GM18951 (cell line): ENCODE data around the gene MRPS23.

ENCODE experiments used
- POLR2A ChIP-seq: IDR thresholded peaks from 4 replicates; pipeline ENCODE4 v1.6.1; 2011; ENCODE audit warnings: mild to moderate bottlenecking; ENCODE audit not compliant: insufficient read length, insufficient read depth; ENCODE audit errors: extremely low read depth
- in situ Hi-C: fragments of 300-500 bp; cut with MboI; formaldehyde crosslinking; loops from one replicate; pipeline ENCODE4 v1.12.0; 2022; ENCODE audit warnings: low sequenced_read_pairs, mixed read lengths, inconsistent platforms; ENCODE audit not compliant: unreplicated experiment

Gene MRPS23

DNA sequence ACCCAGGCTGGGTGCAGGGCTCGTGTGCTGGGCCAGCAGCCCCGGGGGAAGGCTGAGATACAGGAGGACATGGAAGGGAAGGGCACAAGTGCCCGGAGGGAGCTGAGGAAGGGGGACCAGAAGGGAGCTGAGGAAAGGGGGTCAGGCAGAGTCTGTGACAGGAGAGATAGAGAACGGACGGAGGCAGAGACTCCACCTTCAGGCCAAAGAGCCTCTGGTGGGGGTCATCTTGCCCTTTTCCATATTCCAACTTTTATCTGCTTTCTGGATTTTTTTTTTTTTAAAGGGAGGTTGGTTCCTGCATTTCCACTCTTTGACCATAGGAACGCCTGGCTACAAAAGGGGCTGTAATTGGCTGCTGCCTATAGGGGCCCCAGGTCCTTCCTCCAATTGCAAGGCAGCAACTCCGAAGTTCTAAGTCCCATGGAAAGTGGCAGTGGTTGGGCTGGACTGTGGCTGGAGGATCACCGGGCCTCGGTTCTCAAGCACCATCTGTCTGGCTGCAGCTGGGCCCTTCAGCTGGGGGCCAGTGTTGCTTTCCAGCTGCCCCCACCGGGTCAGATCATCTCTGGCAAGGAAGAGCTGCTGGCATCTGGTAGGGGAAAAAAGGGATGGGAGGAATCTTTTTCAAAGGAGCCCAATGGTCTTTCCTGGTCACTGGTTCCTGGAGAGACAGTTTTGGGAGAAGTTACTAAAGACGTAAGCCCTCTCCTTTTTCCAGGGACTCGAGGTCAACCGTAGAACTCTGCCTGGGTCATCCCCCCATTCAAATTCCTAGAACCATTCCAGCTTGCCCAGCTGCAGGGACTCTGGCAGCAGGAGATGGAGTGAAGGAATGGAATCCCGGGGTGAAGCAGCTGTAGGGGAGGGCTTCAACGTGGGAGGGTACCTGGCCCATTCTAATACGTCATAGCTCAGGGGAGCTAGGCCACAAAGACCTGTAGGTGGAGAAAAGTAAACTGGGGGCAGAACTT is 13.1 kb upstream of the MRPS23 start:
- in situ Hi-C loops = no loop called here
- TF ChIP-seq POLR2A = no peak

DNA sequence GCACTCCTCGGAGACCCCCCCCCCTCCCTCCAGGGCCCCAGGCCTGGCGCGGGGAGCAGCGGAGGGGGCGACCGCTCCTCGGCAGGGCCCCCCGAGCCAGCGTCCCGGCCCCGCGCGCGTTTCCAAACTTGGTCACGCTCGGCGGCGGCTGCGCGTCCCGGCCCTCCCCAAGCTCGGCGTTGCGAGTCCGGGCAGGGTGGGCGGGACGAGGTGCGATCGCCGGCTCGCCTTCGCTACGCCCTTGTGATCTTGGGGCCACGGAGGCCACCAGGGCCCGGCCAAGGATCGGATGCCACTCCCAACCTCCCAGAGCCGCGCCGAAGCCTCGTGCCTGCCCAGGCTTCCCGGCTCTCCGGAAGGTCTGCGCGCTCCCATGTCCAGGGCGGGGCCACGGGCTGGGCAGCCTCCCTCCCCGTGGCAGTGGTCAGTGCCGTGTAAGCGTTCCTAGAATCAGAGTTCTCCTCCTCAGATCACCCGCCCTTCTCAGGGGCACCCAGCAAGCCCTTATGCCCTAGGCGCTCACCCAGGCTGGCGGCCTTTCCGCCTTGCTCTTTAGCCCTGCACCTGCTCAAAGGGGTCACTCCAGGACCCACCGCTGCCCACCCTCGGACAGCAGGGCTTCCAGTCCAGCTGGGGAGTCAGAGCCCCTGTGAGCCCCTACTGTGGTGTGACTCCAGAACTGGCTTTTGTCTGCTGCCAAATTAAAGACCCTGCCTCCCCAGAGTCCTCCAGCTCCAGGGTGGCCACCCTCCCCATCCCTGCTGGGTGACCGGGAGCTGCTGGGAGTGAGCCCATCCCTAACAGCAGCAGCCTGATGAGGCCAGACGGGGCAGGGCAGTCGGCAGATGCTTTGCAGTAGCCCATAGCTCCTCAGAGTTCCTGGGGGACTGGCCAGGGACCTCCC is 12.2 kb upstream of the MRPS23 start:
- in situ Hi-C loops = no loop called here
- TF ChIP-seq POLR2A = no peak

DNA sequence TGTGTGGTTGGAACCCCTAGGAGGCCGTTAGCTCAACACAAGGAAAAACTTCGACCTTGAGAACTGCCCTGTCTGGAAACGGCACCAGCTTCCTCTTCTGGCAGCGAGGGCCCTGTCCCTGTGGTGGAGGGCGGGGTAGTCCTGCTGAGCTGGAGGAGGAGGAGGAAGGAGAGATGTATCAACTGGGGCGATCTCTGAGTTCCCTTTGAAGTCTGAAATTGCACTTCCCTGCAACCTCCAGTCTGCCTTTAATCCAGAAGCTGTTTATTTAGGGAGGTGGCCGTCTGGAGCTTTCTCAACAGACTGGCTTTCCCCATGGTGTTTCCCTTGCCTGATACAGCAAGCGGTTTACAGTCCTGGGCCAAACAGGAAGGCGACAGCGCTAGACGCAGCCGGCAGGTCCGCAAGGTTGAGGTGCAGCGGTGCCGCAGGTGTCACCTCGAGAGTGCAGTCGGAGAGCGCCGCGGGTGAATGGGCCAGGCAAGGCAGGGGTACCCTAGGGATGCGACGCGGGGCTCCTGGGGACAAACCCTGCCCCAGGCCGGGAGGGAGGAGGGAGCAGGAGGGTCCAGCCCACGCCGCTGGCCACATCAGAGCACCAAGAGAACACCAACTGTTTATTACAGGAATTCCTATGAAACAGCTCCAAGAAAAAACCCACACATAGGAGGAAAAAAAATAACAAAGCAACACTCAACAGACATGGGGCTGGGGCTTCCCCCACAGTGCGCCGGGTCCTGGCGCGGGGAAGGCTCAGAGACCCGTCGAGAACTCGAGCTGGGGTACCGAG is 11.4 kb upstream of the MRPS23 start:
- TF ChIP-seq POLR2A = no peak
- in situ Hi-C loops = no loop called here

DNA sequence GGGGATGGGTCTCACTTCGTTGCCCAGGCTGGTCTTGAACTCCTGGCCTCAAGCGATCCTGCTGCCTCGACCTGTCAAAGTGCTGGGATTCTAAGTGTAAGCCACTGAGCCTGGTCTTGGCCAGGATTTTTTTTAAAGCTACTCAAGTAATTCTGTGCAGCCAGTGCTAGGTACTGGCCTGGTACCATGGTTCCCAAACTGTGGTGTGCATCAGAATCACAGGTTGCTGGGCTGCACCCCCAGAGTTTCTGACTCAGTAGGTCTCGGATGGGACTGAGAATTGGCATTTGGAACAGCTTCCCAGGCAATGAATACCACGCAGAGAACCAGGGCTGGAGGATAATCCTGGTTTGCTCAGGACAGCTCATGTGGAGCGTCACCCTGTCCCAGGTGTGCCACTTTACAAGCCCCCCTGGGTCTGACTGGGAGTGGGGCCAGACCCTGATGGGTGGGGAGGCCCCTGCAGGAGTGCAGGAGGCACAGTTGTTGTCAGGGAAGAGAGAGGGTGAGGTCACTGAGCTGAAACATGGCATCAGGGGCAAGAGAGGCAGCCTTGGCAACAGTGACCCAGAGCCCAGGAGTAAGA is 10.7 kb upstream of the MRPS23 start:
- in situ Hi-C loops = no loop called here
- no peak for TF ChIP-seq POLR2A

DNA sequence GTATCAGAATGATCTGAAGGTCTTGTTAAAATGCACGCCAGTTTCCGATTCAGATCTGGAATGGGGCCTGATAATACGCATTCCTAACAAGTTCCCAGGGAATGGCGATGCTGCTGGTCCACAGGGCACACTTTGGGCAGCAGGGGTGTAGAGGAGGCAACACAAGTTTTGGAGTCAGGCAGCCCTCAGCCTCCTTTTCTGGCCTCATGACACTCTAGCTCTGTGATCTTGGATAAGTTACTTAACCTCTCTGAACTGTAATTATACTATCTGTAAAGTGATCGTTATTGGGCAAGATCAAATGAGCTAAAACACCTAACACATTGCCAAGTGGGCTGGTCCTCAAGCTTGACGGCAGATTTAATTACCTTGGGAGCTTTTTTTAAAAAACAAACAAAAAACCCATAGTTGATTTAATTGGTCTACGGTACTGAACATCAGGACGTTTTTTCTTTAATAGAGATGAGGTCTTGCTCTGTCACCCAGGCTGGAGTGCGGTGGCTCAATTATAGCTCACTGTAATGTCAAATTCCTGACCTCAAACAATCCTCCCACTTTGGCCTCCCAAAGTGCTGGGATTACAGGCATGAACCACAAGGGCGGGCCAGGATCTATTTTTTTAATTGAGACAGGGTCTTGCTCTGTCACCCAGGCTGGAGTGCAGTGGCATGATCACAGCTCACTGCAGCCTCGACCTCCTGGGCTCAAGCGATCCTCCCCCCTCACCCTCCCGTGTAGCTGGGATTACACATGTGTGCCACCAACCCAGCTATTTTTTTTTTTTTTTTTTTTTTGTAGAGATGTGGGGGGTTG is 10.0 kb upstream of the MRPS23 start:
- in situ Hi-C loops = loop anchor here (5.0 to 10.0 kb wide), 2 partner anchors 137 to 255 kb away; no protein-coding TSS in a partner anchor
- no peak for TF ChIP-seq POLR2A

DNA sequence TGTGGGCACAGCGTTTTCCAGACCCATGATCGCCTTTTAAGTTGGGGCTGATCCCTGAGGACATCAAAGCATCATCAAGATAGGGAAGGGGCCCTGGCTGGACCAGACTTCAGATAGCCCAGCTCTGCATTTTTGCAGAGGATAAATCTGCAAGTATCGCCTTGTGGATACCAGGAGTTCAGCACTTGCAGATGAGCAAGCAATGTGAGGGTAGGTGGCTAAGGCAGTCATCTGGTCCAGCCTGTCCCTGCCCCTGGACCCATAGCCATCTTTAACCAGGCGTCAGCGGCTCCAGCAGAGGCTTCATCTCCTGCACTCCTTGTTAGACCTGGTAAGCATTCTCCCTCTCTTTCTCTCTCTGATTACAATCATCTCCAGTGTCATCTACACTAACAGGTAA is 9.0 kb upstream of the MRPS23 start:
- TF ChIP-seq POLR2A = no peak
- in situ Hi-C loops = loop anchor here (5.0 to 10.0 kb wide), 2 partner anchors 138 to 256 kb away; no protein-coding TSS in a partner anchor

DNA sequence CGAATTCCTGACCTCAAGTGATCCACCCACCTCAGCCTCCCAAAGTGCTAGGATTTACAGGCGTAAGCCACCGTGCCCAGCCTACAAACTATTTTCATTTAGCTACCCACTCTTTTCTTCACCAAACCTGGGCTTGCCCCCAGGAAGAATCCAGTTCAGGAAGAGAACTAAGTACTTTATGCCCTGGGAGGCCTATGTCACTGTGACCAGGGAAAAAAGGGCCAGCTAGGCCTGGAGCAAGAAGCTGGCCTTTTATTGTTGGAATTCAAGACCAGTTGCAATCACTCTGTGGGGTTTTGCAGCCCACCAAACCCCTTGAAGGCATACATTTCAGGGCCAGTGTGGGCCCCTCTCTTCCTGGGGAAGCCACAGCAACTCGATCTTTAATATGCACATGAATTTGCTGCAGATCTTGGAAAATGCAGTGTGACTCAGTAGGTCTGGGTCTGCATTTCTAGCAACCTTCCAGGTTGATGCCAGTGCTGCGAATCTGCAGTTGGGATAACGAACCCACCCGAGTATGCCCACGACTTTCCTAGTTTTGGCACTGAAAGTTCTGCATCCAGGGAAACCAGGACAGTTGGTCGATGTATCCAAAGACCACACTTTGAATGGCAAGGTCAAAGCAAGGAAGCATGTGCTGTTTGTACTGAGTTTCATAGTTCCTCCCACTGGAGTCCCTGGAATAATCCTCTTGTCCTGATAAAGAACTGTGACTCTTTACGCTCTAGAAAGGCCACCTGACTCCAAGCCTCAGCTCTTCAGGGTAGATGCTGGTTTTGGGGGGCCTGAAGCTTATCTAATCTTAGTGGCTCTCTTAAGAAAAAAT is 7.2 kb upstream of the MRPS23 start:
- no peak for TF ChIP-seq POLR2A
- in situ Hi-C loops = loop anchor here (5.0 to 10.0 kb wide), 2 partner anchors 140 to 258 kb away; no protein-coding TSS in a partner anchor

DNA sequence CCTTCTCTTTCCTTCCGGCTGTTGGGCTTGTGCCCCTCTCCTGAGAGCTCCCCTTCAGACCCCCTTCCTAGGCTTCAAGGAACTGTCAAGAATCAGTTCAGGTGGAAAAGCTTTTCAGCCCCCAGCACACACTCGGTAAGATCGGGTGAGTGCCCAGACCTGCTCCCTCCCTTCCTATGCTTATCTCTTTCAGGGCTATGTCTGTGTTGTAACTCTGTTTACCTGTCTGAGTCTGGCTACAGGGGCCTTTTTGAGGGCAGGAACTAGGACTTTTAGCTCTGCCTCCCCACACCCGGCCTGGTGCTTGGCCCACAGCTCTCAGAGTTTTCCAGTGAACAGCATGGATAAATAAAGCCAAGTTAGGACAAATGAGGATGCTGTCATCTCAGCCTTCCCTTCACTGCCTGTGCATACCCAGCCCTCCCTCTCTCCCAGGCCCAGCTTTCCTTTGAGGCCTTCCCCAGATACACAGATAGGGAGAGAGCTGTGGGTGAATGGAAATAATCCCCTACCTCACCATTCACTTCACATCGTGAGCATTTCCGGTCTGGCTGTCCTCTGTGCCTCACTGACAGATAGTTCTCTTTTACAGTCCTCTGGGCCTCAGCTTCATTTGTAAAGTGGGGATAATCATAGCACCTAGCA is 5.7 kb upstream of the MRPS23 start:
- in situ Hi-C loops = loop anchor here (5.0 to 10.0 kb wide), 2 partner anchors 142 to 259 kb away; no protein-coding TSS in a partner anchor
- no peak for TF ChIP-seq POLR2A

DNA sequence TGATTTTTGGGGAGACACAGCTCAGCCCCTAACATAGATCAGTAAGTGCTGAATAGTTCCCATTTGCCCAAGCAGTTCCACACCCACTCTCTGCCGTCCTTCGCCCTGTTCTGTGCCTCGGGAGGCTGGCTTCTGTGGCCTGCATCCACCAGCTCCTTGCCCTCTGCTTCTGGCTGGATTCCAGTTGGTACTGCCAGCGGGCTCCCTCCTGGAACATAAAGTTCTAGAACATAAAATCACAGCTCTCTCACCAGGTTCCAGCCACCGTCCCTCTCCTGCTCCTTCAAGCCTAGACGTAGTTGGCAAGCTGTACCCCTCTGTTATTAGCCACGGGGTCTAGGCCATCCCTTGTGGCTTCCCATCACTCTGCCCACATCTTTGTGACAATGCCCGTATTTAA is 3.9 kb upstream of the MRPS23 start:
- no peak for TF ChIP-seq POLR2A
- in situ Hi-C loops = loop anchor here (10.0 kb wide), 1 partner anchor 261 kb away; no protein-coding TSS in a partner anchor

DNA sequence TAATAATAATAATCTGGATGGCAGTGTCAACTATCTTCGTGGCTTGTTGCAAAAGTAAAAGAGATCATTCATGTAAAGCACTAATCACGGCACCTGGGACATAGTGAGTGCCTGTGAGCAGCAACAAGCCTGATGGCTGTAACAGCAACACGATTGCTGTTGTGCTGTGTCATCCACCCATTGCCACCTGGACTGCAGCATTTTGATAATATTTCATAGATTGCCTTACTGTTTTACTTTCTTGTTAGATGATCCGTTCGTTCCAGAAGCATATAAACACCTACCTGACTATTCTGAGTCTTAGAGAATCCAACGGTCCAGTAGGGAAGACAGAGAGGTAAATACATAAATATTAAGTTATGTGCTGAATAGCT is 3.1 kb upstream of the MRPS23 start:
- in situ Hi-C loops = loop anchor here (10.0 kb wide), 1 partner anchor 262 kb away; no protein-coding TSS in a partner anchor
- TF ChIP-seq POLR2A = no peak
